PC-9 (cell line): ENCODE measurements around the gene MAP3K2.

Source experiments
- EZH2 ChIP-seq: fragments of 200-600 bp; sonication (generic); IDR thresholded peaks from 2 replicates; pipeline ENCODE4 v1.8.0; 2017; ENCODE audit warnings: antibody characterized with exemption, low read depth
- TF ChIP-seq, protein P1 (sequence below): fragments of 200-600 bp; sonication (generic); conservative IDR thresholded peaks from 2 replicates; pipeline ENCODE4 v1.6.1; 2017; ENCODE audit warnings: mixed run types, antibody characterized with exemption, mild to moderate bottlenecking, moderate library complexity

DNA sequence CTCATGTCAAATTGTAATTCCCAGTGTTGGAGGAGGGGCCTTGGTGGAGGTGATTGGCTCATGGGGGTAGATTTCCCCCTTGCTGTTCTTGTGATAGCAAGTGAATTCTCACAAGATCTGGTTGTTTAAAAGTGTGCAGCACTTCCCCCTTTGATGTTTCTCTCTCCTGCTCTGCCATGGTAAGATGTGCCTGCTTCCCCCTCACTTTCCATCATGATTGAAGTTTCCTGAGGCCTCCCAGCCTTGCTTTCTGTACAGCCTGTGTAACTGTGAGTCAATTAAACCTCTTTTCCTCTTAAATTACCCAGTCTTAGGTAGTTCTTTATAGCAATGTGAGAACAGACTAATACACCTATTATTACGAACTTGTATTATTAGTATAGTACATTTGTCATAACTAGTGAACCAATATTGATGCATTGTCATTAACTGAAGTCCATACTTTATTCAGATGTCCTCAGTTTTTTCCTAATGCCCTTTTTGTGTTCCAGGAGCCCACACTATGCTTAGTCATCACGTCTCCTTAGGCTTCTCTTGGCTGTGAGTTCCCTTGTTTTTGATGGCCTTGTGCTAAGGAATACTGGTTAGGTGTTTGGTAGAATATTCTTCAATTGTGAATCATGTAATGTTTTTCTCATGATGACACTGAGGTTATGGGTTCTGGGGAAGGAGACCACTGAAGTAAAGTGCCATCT is 4.5 kb upstream of the MAP3K2 start:
- TF ChIP-seq, protein P1, sequence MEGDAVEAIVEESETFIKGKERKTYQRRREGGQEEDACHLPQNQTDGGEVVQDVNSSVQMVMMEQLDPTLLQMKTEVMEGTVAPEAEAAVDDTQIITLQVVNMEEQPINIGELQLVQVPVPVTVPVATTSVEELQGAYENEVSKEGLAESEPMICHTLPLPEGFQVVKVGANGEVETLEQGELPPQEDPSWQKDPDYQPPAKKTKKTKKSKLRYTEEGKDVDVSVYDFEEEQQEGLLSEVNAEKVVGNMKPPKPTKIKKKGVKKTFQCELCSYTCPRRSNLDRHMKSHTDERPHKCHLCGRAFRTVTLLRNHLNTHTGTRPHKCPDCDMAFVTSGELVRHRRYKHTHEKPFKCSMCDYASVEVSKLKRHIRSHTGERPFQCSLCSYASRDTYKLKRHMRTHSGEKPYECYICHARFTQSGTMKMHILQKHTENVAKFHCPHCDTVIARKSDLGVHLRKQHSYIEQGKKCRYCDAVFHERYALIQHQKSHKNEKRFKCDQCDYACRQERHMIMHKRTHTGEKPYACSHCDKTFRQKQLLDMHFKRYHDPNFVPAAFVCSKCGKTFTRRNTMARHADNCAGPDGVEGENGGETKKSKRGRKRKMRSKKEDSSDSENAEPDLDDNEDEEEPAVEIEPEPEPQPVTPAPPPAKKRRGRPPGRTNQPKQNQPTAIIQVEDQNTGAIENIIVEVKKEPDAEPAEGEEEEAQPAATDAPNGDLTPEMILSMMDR = no peak
- TF ChIP-seq EZH2 = no peak
